ENCODE data around the gene COPS6. TPM values are rescaled to one million over a fixed set of nuclear protein-coding genes. Genes with fewer than 3 reads are reported as not detected.

COPS6 gene
- total and polyA plus RNA-seq, 3 donors from 2014 or later: 88.1 to 141 (median 99.5) TPM

GRCh38 chr7:100101016-100101862 is 12.5 kb downstream of the COPS6 start, which contains the start of the genes AP4M1 and MCM7:
Gene AP4M1, plus strand, starts transcription at chr7:100101643. Its CDS starts 72 bp downstream, at chr7:100101715.
Gene MCM7, minus strand, starts transcription at chr7:100101397. Its CDS starts 103 bp downstream, at chr7:100101294.
- H3K4me3 ChIP-seq: peak within 1 kb of the TSS; percentile 71 to 85
- TF ChIP-seq POLR2A (IDR thresholded peaks at IDR 0.05) (no peak), CTCF (IDR thresholded peaks at IDR 0.05) (no peak)
- H3K36me3 ChIP-seq (ENCODE audit: low read depth, missing control alignments): no peaks in the 10 kb centered on the region
- no peaks in the 10 kb centered on the region for H3K4me1 ChIP-seq
- peak within 1 kb of the TSS; percentile 73 to 93 for H3K27ac ChIP-seq
- H3K9me3 ChIP-seq: no peaks in the 10 kb centered on the region
- no peaks in the 10 kb centered on the region for H3K27me3 ChIP-seq
- peak; percentile 99 for DNase-seq
- WGBS, 2 donors: 0% methylated on average over 9 to 80 of the region's 80 CpGs
- intact Hi-C loops (cut with DNase I; ENCODE audit: low total_unique reads): no loop called here

- TF ChIP-seq CTCF (IDR thresholded peaks at IDR 0.05) (no peak), POLR2A (IDR thresholded peaks at IDR 0.05) (no peak)
- H3K27ac ChIP-seq: no peak overlapping the region
- 86 to 90% methylated on average over 16 to 17 of the region's 17 CpGs for WGBS, 2 donors
- no peaks in the 10 kb centered on the region for H3K4me1 ChIP-seq
- no peaks in the 10 kb centered on the region for H3K36me3 ChIP-seq (ENCODE audit: low read depth, missing control alignments)
- intact Hi-C loops (cut with DNase I; ENCODE audit: low total_unique reads): no loop called here
- no peak overlapping the region for H3K4me3 ChIP-seq
- no peak for DNase-seq
- no peaks in the 10 kb centered on the region for H3K27me3 ChIP-seq
- no peaks in the 10 kb centered on the region for H3K9me3 ChIP-seq
These were observed 14.4 kb downstream of the COPS6 start for GRCh38 chr7:100102950-100103840.

GRCh38 chr7:100105534-100105933 is 16.8 kb downstream of the COPS6 start:
- Histone ChIP-seq H3K27me3 (no peaks in the 10 kb centered on the region), H3K27ac (no peak overlapping the region), H3K4me1 (no peaks in the 10 kb centered on the region), H3K9me3 (no peaks in the 10 kb centered on the region), H3K4me3 (no peak overlapping the region), H3K36me3 (ENCODE audit: low read depth, missing control alignments) (no peaks in the 10 kb centered on the region)
- no peak for TF ChIP-seq CTCF (IDR thresholded peaks at IDR 0.05)
- TF ChIP-seq POLR2A (IDR thresholded peaks at IDR 0.05): no peak
- DNase-seq: no peak
- WGBS, 2 donors: 91 to 93% methylated on average over 3 to 4 of the region's 4 CpGs
- intact Hi-C loops (cut with DNase I; ENCODE audit: low total_unique reads): no loop called here

- H3K9me3 ChIP-seq: no peaks in the 10 kb centered on the region
- H3K36me3 ChIP-seq (ENCODE audit: low read depth, missing control alignments): no peaks in the 10 kb centered on the region
- H3K27me3 ChIP-seq: no peaks in the 10 kb centered on the region
- DNase-seq: no peak
- intact Hi-C loops (cut with DNase I; ENCODE audit: low total_unique reads): no loop called here
- no peaks in the 10 kb centered on the region for H3K4me1 ChIP-seq
- no peak overlapping the region for H3K4me3 ChIP-seq
- 84 to 86% methylated on average over 13 to 17 of the region's 17 CpGs for WGBS, 2 donors
- H3K27ac ChIP-seq: no peak overlapping the region
- no peak for TF ChIP-seq POLR2A (IDR thresholded peaks at IDR 0.05)
- TF ChIP-seq CTCF (IDR thresholded peaks at IDR 0.05): no peak
These were observed 17.9 kb downstream of the COPS6 start for GRCh38 chr7:100106633-100107032.
